GM10248 (cell line): Measurements from ENCODE around the gene ABCB8.

Experiments used
- CTCF ChIA-PET: fragments of 300-600 bp; sonication (Branson Sonifier 250); formaldehyde crosslinking; extraction: SDS; loops from one replicate; lab custom pipeline; 2021; ENCODE audit warnings: antibody characterized with exemption; lab: Yijun Ruan, JAX
- POLR2A ChIA-PET: fragments of 350-650 bp; sonication (Branson Sonifier 250); formaldehyde crosslinking; extraction: SDS; loops from one replicate; lab custom pipeline; 2020; ENCODE audit warnings: antibody characterized with exemption; lab: Yijun Ruan, JAX
- DNase-seq: peaks from one replicate; pipeline ENCODE4 v3.0.0; 2012; ENCODE audit errors: extremely low spot score
- CTCF ChIP-seq: IDR thresholded peaks from 2 replicates; pipeline ENCODE4 v1.5.1; 2012; ENCODE audit warnings: mild to moderate bottlenecking, low read depth; ENCODE audit errors: extremely low read depth, missing control alignments, control extremely low read depth

The ABCB8 gene

DNA sequence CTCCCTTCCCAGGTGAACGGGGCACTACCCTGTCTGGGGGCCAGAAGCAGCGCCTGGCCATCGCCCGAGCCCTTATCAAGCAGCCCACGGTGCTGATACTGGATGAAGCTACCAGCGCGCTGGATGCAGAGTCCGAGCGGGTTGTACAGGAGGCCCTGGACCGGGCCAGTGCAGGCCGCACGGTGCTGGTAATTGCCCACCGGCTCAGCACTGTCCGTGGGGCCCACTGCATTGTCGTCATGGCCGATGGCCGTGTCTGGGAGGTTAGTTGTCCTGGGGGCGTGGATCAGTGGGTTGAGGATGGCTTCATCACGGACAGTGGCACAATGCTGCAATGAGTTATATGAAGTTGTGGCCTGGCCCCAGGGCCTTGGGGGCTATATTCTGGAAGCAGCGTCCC is 15.7 kb downstream of the ABCB8 start:
- no peak for TF ChIP-seq CTCF
- POLR2A ChIA-PET: no interaction called here
- DNase-seq: no peak
- CTCF ChIA-PET: no interaction called here

- ChIA-PET CTCF (interaction anchor here (0.9 to 1.2 kb wide), 2 partner anchors 17 to 27 kb away, joined by 3 read pairs; partner anchors contain the start of gene ABCB8), POLR2A (no interaction called here)
- TF ChIP-seq CTCF: no peak
- no peak for DNase-seq
Measured at GRCh38 chr7:151045262-151045661, 17.0 kb downstream of the ABCB8 start.

DNA sequence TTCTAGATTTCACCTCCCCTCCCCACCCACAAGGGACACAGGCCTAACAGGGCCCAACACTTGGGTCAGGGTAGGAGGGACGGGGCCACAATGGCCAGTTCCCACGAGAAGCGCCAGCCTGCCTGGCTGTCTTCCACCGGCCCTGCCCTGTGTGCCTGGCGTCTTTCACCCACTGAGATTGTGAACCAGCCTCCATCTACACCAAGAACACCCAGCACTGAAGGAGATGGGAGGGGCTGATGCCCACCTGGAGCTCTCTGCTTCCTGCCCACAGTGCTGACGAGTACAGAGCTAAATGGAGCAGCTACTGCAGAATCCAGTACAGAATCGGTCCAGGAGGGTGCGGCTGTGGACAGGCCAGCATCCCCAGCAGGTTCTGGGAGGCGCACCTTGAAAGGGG is 17.7 kb downstream of the ABCB8 start:
- DNase-seq: no peak
- ChIA-PET CTCF (interaction anchor here (0.9 to 2.4 kb wide), 2 partner anchors 12 to 18 kb away, joined by 3 to 7 read pairs; partner anchors contain the start of gene ABCB8), POLR2A (no interaction called here)
- TF ChIP-seq CTCF: no peak

- POLR2A ChIA-PET: no interaction called here
- DNase-seq: no peak
- CTCF ChIA-PET: interaction anchor here (2.4 kb wide), 1 partner anchor 13 kb away, joined by 7 read pairs; no protein-coding TSS in a partner anchor
- no peak for TF ChIP-seq CTCF
Measured at GRCh38 chr7:151046603-151047573, 18.6 kb downstream of the ABCB8 start.

GRCh38 chr7:151047976-151048815 is 19.9 kb downstream of the ABCB8 start, which contains the start of gene ASIC3:
ASIC3 (plus strand) TSS chr7:151048531; CDS start chr7:151048886, 355 bp downstream.
- POLR2A ChIA-PET: no interaction called here
- CTCF ChIA-PET: interaction anchor here (2.4 kb wide), 1 partner anchor 14 kb away, joined by 7 read pairs; no protein-coding TSS in a partner anchor
- TF ChIP-seq CTCF: no peak

GRCh38 chr7:151048911-151049463 is 20.7 kb downstream of the ABCB8 start:
- ChIA-PET CTCF (no interaction called here), POLR2A (no interaction called here)
- no peak for DNase-seq
- TF ChIP-seq CTCF: no peak

More at GRCh38 chr7:151047976-151048815, 19.9 kb downstream of the ABCB8 start, which contains the start of gene ASIC3:
- DNase-seq: no peak
